ENCODE measurements around the gene UBXN7.
A peak's percentile ranks its signal among the peaks of the same experiment; 100 is the strongest.
"Not testable (repeated sequence)": the region's sequence is repeated elsewhere in the genome, so short reads cannot be mapped to it uniquely, and the experiment has no call there.

UBXN7 gene

DNA sequence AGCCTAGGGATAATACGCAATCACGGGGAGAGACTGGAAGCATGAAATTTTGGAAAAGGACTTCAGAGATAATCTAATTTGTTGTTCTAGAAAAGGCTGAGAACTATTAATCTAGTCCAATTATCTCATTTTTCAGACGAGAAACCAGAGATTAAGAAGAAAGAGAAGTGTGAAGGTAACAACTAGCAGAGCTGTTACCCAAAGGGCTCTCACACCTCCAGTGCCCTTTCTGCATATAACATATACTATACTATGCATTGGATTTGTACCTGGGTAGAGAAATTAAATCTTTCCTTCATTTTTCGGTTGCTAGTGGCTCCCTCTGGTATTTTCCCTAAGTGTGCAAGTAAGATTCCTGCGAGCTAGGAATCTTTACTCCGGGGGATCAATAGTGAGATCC, 80.7 kb downstream of the UBXN7 start:
- DNase-seq, result no peak

DNA sequence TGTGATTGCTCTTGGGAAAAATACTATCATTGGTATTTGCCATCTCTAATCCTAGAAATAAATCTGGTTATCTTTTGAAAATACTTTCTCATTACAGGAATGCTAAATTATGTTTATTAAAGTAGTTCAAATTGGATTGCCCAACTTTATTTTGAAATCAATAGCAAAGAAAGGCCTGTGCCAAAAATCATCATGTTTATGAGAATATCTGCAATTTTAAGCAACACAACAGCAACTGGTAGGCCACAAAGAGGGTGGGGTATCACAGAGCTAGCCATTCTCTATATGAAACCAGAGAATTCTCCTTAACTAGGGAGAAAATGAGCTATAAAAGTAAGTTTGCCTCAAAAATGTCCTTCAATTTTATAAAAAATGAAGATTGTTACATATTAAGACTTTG, 82.2 kb downstream of the UBXN7 start:
- DNase-seq, result no peak

DNA sequence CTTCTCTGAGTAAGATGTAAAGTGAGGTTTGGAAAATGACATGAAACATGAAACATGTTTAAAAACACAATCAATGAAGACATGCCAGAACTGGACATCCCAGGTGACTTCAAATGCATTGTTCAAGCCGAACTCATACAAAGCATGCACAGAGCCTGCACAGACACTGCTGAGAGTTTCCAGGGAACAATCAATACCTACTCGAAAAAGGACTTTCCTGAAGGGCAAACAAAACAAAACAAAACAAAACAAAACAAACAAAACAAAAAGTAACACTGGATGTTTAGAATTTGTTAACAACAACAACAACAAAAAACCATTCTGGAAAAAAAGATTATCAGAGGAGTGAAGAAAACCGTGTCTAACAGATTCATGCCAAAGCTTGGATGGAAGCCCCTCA, 83.5 kb downstream of the UBXN7 start:
- no peak for DNase-seq

DNA sequence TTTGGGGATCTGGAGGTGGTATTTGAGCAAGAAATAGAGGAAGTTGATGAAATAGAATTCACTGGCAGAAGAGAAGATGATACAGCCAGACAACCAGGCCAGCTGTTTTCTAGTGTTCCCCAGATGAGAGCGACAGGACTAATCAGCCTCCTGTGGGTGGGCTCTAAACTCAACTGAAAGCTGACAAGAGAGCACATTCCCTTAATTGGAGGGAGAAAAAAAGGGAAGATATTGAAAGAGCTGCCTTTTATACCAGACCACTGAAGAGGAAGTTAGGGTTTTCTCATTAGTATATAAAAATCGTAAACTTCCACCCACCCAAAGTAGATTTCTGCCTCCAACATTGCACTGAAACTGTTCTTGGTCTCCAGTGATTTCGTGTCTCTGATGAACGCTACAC, 87.6 kb downstream of the UBXN7 start:
- no peak for DNase-seq

DNA sequence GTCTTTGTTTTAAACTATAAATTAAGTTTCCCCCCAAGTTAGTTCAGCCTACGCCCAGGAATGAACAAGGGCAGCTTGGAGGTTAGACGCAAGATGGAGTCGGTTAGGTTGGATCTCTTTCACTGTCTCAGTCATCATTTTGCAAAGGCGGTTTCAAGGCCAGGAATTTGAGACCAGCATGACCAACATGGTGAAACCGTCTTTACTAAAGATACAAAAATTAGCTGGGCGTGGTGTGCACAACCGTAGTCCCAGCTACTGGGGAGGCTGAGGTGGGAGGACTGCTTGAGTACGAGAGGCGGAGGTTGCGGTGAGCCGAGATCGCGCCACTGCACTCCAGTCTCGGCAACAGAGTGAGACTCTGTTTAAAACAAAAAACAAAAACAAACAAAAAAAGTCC, 88.3 kb downstream of the UBXN7 start:
- not testable (repeated sequence) for DNase-seq

DNA sequence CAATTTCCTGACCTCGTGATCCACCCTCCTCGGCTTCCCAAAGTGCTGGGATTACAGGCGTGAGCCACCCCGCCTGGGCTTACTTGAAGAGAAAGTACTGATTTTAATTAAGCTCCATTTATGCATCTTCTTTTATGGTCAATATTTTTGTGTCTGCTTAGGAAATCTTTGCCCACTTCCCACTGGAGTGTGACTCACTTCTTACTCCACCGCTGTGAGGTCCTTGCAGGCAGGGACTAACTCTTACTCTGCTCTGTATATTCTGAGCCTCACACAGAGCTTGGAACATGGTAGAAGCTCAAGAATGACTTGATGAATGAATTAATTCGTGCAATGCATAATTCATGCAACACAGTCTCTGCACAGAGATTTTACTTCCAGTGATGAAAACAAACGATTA, 91.1 kb downstream of the UBXN7 start:
- DNase-seq, result peak in 1 of 2 donors; percentile 31

DNA sequence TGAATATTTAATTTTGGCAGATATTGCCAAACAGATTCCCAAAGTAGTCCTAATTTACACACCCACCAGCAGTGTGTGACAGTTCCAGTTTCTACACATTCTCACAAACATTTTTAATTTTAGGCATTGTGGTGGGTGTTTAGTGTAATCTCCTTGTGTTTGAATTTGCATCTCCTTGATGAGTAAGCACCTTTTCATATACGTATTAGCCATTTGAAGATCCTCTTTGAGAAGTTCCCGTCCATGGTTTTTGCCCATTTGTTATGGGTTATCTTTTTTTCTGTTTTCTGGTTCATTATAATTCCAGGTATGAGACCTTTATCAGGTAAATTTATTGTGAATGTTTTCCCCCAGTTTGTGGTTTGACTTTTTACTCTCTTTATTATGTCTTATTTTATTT, 91.8 kb downstream of the UBXN7 start:
- no peak for DNase-seq

DNA sequence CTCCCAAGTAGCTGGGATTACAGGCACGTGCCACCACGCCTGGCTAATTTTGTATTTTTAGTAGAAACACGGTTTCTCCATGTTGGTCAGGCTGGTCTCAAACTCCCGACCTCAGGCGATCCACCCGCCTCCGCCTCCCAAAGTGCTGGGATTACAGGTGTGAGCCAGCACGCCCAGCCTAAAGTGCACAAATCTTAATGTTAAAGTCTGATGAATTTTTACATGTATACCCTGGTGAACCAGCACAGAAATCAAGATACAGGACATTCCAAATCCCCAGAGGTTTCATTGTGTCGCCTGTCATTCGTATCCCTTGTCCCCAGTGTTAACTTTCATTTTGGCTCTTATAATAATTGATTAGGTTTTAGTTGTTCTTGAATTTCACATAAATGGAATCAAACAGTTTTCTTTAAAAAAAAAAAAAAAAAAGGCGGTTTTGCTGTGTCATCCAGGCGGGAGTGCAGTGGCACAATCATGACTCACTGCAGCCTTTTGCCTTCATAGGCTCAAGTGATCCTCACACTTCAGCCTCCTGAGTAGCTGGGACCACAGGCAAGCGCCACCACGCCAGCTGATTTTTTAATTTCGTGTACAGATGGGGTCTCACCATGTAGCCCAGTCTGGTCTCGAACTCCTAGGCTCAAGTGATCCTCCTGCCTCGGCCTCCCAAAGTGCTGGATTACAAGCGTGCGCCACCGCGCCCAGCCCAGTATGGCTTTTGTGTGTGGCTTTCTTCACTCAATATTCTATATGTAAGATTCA, 92.6 kb downstream of the UBXN7 start:
- peak in 1 of 2 donors; percentile 39 for DNase-seq

DNA sequence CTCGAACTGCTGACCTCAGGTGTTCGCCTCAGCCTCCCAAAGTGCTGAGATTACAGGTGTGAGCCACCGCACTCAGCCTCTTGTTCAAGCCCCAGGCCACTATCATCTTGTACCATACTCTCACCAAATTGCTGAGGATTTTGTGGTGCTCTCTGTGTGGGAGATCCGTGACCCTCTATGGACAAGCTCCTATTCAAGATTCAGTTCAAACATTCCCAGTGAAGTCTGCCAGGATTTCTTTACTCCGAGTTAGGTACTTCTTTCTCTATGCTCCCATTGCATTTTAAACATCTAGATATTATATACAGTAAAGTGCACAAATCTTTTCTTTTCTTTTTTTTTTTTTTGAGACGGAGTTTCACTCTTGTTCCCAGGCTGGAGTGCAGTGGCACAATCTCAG, 93.2 kb downstream of the UBXN7 start:
- DNase-seq, result no peak

DNA sequence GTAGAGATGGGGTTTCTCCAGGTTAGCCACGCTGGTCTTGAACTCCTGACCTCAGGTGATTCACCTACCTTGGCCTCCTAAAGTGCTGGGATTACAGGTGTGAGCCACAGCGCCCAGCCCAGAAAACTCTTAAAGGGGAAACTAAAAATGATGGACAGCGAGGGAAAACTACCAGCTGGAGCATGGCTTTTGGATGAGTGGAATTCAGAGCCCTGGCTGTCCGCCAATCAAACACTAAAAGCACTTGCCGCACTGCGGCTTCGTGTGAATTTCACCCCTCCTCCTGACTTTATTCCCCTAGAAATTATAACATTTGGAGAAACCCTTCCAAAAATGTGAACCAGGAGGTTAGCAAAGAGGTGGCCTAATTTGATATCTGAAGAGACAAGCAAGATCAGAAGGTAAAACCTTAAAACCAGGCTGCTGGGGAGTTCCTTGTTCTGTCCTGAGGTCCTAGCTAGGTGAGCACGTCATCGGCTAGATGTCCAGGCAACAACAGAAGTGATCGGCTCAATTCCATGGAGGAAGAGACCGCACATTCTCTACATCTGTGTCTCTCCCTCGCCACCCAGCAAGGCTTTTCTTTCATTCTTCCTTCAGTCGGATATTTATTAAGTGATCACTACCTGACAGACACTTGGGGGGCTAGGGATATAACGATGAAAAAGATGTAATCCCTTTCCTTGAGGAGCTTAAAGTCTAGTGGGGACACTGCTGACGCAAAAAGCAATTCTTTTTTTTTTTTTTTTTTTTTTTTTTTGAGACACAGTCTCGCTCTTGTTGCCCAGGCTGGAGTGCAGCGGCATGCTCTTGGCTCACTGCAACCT, 95.7 kb downstream of the UBXN7 start:
- no peak for DNase-seq

DNA sequence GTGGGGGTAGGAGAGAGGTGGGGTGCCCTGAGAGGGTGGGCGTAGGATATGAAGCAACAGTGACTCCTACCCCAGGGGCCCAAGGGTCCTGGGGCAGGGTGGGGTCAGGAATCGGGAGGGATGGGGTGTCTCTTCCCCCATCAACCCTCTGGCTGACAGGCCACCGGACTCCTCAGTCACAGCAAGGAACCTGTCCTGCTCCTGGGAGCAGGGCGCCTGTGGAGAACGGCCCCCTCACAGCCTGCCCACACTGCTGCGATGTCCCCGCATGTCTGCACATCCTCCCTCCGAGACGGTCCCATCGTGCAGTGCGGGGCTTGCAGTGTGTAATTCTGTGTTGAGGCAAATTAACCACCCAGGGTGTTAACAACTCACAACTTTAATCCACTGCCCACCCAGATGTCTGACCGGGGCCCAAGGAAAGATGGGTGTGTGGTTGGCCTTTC, 96.7 kb downstream of the UBXN7 start:
- no peak for DNase-seq

DNA sequence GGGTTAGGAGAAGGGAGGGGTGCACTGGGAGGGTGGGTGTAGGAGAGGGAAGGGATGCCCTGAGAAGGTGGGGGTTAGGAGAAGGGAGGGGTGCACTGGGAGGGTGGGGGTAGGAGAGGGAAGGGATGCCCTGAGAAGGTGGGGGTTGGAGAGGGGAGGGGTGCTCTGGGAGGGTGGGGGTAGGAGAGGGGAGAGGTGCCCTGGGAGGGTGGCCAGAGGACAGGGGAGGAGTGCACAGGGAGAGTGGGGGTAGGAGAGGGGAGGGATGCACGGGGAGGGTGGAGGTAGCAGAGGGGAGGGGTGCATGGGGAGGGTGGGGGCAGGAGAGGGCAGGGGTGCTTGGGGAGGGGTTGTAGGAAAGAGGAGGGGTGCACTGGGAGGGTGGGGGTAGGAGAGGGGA, 97.2 kb downstream of the UBXN7 start:
- no peak for DNase-seq

DNA sequence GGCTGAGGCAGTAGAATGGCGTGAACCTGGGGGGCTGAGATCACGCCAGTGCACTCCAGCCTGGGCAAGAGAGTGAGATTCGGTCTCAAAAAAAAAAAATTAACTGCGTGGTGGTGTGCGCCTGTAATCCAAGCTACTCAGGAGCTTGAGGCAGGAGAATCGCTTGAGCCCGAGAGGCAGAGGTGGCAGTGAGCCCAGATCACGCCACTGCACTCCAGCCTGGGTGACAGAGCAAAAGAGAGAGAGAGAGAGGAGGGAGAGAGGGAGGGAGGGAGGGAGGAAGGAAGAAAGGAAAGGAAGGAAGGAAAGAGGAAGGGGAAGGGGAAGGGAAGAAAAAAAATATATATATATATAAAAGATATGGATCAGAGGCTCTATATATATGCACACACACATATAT, 100.1 kb downstream of the UBXN7 start:
- DNase-seq, result no peak

DNA sequence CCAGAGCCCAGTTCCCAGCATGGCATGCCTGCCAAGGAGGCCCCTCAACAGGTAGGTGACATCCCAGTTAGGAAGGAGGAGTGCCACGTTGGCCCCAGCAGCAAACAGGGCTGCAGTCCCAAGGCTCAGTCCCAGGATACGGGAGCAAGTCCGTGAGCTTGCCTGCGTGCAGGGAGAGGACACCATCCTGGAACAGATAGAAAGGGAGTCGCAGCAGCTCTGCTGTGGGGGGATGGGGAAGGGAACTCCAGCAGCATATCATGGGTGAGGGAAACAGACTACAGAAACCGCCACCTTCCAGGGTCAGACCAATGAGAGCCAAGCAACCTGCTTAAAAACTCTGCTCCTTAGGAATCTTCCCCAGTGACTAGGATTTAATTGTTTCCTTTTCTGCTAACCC, 104.8 kb downstream of the UBXN7 start:
- no peak for DNase-seq

DNA sequence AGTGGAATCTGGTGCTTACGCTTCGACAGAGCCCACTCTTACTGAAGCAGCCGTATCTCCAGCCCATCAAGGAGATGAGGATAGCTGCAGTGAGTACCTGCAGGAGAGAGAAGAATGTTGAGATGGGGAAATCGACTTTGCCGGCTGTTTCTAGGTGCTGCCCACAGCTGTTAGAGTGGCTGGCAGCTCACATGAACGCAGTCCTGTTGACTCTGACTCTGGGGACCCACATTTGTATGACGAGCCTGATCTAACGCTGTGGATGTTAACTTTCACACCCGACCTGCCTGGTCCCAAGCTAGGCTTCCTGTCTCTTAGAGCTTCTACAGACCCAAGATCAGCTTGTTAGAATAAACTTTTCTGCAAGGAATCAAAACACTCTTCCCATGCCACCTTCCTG, 105.3 kb downstream of the UBXN7 start:
- DNase-seq, result no peak

DNA sequence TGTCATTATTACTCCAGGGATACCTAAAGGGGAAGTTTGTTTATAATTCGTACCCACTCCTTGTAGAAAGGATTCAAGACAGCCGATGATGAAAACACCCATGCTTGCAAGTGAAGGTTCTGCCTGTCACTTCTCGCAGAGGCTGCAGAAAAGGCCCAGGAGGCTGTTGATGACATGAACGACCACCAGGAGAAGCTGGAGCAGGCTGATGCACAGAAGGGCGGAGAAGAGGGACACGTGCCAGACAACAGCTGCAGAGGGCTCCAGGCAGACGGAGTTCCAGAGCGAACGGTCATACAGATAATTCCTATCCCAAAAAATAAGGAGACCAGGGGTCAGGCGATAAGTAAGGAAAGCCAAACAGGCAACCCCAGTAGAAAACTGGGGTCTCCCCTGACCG, 108.5 kb downstream of the UBXN7 start:
- DNase-seq, result no peak

DNA sequence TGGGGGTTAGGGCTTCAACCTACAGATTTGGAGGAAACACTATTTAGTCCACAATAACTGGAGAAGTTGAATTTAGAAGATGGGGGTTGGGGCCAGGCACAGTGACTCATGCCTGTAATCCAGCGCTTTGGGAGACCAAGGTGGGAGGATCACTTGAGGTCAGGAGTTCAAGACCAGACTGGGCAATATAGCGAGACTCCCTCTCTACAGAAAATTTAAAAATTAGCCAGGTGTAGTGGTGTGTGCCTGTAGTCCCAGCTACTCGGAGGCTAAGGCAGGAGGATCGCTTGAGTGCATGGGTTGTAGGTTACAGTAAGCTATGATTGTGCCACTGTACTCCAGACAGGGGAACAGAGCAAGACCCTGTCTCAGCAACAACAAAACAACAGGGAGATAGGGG, 109.2 kb downstream of the UBXN7 start:
- no peak for DNase-seq

DNA sequence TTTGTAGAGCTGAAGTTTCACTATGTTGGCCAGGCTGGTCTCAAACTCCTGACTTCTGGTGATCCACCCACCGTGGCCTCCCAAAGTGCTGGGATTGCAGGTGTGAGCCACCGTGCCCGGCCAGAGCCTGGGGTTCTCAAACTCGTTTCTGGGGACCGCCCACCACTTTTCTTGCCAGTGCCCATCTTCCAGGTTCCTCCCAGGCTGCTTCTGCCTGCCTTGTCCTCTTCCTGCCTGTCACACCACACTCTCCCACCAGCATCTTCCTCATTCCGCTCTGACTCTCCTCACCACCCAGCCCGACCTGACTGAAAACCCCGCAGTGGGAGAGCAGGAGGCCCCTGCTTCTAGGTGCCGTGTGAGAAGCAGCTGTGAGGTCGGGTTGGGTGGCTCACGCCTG, 111.1 kb downstream of the UBXN7 start:
- DNase-seq, result peak in 1 of 2 donors; percentile 35

DNA sequence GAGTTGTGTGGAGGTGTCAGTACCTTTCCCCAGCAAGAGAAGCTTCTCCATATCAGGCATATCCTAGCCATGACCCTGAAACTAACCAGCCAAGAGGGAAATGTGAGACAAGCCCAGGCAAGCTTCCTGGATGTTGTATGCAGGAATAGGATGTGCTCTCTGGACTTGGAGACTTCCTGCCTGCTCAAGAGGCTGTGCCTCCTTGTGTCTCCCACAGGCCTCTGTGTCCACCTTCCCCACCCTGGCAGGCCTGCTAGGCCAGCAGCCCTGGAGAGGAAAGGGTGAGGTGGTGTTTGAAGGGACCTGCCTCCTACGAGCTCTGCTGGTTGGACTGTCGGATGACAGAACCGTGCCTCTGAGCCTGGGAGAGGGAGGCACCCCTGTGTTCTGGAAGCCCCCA, 112.1 kb downstream of the UBXN7 start:
- no peak for DNase-seq

DNA sequence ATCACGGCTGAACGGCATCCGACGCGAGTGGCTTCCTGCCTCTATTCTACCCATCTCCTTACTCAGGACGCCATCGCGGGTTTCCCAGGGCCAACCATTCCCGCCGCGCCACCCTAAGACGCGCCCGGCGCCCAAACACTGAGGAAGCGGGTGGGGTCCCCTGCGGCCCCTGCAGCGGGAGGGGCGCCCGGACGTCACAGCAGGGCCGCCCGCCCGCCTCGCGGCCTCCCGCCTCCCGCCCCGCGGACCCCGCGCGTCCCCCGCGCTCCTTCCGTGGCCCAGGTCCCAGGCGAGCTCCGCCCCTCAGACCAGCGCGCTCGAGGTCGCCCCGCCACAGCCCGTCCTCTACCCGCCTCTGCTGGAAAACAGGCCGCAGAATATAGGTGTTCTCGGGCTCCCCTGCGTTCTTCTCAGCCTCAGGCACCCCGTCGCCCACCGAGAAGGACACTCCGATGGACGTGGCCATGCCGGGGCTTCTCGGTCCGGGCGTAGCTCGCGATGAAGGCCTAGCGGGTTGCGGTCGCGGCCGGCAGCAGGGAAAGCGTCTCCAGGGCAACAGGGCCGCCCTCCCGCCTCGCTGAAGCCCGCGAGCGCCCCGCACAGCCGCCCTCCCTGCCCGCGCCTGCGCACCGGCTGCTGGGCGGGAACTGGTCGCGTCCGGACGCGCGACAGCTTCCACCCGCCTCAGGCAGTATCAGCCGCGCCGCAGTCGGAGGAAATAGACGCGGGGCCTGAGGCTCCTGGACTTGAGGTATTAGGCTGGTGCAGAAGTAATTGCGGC, 114.3 kb downstream of the UBXN7 start, which contains the start of gene DYNLT2B:
TSS of gene DYNLT2B (minus strand) at position 554 of the 781 bp plus-strand sequence. CDS start at position 466, 88 bp downstream.
- DNase-seq, result peak; percentile 90 to 92

DNA sequence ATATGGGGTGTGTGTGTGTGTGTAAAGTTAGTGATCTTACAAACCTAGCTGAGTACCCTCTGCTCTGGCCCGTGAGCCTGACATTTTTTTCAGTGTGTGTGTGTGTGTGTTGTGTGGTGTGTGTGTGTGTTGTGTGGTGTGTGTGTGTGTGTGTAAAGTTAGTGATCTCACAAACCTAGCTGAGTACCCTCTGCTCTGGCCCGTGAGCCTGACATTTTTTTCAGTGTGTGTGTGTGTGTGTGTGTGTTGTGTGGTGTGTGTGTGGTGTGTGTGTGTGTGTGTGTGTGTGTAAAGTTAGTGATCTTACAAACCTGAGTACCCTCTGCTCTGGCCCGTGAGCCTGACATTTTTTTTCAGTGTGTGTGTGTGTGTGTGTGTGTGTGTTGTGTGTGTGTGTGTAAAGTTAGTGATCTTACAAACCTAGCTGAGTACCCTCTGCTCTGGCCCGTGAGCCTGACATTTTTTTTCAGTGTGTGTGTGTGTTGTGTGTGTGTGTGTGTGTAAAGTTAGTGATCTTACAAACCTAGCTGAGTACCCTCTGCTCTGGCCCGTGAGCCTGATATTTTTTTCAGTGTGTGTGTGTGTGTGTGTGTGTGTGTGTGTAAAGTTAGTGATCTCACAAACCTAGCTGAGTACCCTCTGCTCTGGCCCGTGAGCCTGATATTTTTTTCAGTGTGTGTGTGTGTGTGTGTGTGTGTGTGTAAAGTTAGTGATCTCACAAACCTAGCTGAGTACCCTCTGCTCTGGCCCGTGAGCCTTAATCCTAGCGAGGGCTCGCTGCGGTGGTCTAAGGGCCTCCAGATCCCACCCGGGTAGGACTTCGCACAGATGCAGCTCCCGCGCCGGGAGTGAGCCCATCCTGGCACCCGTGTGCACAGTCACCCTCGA, 115.2 kb downstream of the UBXN7 start:
- not testable (repeated sequence) for DNase-seq

DNA sequence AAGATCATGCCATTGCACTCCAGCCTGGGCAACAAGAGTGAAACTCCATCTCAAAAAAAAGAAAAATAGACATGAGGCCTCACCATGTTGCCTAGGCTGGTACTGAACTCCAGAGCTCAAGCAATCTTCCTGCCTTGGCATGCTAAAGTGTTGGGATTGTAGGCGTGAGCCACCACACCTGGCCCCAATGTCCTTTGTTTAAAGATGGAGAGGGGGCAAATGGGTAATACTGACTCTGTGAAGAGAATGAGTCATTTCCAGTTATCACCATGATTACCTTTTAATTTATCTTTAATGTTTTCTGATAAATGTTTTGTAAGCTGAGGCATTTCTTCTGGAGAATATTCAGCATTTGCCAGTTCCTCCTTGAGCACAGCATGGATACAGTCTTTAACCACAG, 116.4 kb downstream of the UBXN7 start:
- no peak for DNase-seq
